IMR-90 (cell line): ENCODE measurements around the gene C12orf60. TPM values are rescaled to one million over a fixed set of nuclear protein-coding genes. Genes with fewer than 3 reads are reported as not detected.

ENCODE experiments used
- ATAC-seq: fragments of 200-7000 bp; cut with Tn5 transposase; 2 replicates; pipeline ENCODE4 v1.9.1; 2020; ENCODE audit warnings: low read depth, mild to moderate bottlenecking, moderate library complexity
- BruUV-seq: library from RNA; stranded (reverse); fragments of 400-500 nt; replicated peaks from 2 replicates; lab custom pipeline; 2021; lab: Mats Ljungman, UMichigan
- CTCF ChIA-PET: fragments of 300-600 bp; formaldehyde crosslinking; extraction: SDS; loops from one replicate; lab custom pipeline; 2021; ENCODE audit warnings: antibody characterized with exemption; lab: Yijun Ruan, JAX
- POLR2A ChIA-PET: fragments of 300-600 bp; sonication (Branson Sonifier 250); formaldehyde crosslinking; loops from one replicate; lab custom pipeline; 2022; ENCODE audit warnings: antibody characterized with exemption; ENCODE audit not compliant: unreplicated experiment; lab: Charles Lee
- DNase-seq: peaks from one replicate; pipeline ENCODE4 v3.0.0; 2013
- H2AFZ ChIP-seq: replicated peaks from 2 replicates; pipeline ENCODE3; 2013; ENCODE audit warnings: low read length, mild to moderate bottlenecking; ENCODE audit not compliant: poor library complexity
- H2AK5ac ChIP-seq: 2 replicates; pipeline ENCODE4 v1.6.1; 2013; ENCODE audit warnings: low read depth, low read length, inconsistent platforms
- H2AK9ac ChIP-seq: replicated peaks from 2 replicates; pipeline ENCODE3; 2013; ENCODE audit warnings: mild to moderate bottlenecking, low read depth, low read length, moderate library complexity; ENCODE audit not compliant: poor library complexity
- H2BK120ac ChIP-seq: 2 replicates; pipeline ENCODE4 v1.6.1; 2013; ENCODE audit warnings: low read depth, low read length, inconsistent platforms
- H2BK15ac ChIP-seq: 3 replicates; pipeline ENCODE4 v1.6.1; 2013; ENCODE audit warnings: low read depth, low read length, inconsistent platforms
- H2BK20ac ChIP-seq: 2 replicates; pipeline ENCODE4 v1.6.1; 2013; ENCODE audit warnings: low read depth, mild to moderate bottlenecking, inconsistent platforms, low read length, moderate library complexity
- H2BK5ac ChIP-seq: 2 replicates; pipeline ENCODE4 v1.6.1; 2013; ENCODE audit warnings: mild to moderate bottlenecking, low read depth, low read length, inconsistent platforms; ENCODE audit not compliant: poor library complexity, severe bottlenecking
- H3K14ac ChIP-seq: replicated peaks from 2 replicates; pipeline ENCODE4 v1.6.1; 2013; ENCODE audit warnings: low read depth, low read length, inconsistent platforms
- H3K18ac ChIP-seq: 2 replicates; pipeline ENCODE4 v1.6.1; 2013; ENCODE audit warnings: low read depth, low read length, control low read depth
- H3K23ac ChIP-seq: 2 replicates; pipeline ENCODE4 v1.6.1; 2013; ENCODE audit warnings: low read depth, low read length, inconsistent platforms
- H3K27ac ChIP-seq: 2 replicates; pipeline ENCODE4 v1.5.1; 2013; ENCODE audit warnings: mild to moderate bottlenecking, control low read depth, low read length; ENCODE audit not compliant: insufficient read depth
- H3K27me3 ChIP-seq: 2 replicates; pipeline ENCODE4 v1.6.1; 2013; ENCODE audit warnings: low read length; ENCODE audit not compliant: control insufficient read depth, insufficient read depth
- H3K36me3 ChIP-seq: 2 replicates; pipeline ENCODE4 v1.6.1; 2013; ENCODE audit warnings: low read length, mixed read lengths; ENCODE audit not compliant: control insufficient read depth, insufficient read depth
- H3K4ac ChIP-seq: 2 replicates; pipeline ENCODE4 v1.6.1; 2013; ENCODE audit warnings: low read depth, low read length, inconsistent platforms
- H3K4me1 ChIP-seq: 2 replicates; pipeline ENCODE4 v1.6.1; 2013; ENCODE audit warnings: low read length, mixed read lengths; ENCODE audit not compliant: control insufficient read depth, insufficient read depth
- H3K4me2 ChIP-seq: 2 replicates; pipeline ENCODE4 v1.6.1; 2013; ENCODE audit warnings: low read depth, mild to moderate bottlenecking, control low read depth, low read length, moderate library complexity
- H3K4me3 ChIP-seq: 2 replicates; pipeline ENCODE4 v1.5.1; 2013; ENCODE audit warnings: low read depth, mild to moderate bottlenecking, control low read depth, low read length, moderate library complexity; ENCODE audit not compliant: insufficient read depth
- H3K56ac ChIP-seq: 2 replicates; pipeline ENCODE4 v1.6.1; 2013; ENCODE audit warnings: low read length, inconsistent platforms; ENCODE audit not compliant: insufficient read depth; ENCODE audit errors: extremely low read depth
- H3K79me1 ChIP-seq, 2 experiments: 2 replicates each; pipeline ENCODE4 v1.6.1; 2013; ENCODE audit warnings: low read length in 2 of 2, inconsistent platforms in 1 of 2, low read depth in 1 of 2
- H3K9ac ChIP-seq: 2 replicates; pipeline ENCODE4 v1.6.1; 2013; ENCODE audit warnings: low read depth, low read length, control low read depth
- H3K9me1 ChIP-seq: 2 replicates; pipeline ENCODE4 v1.6.1; 2013; ENCODE audit warnings: low read length, inconsistent platforms; ENCODE audit not compliant: insufficient read depth
- H3K9me3 ChIP-seq: 2 replicates; pipeline ENCODE4 v1.6.1; 2013; ENCODE audit warnings: low read length; ENCODE audit not compliant: control insufficient read depth, insufficient read depth
- H4K20me1 ChIP-seq: 2 replicates; pipeline ENCODE4 v1.6.1; 2013; ENCODE audit warnings: low read length, inconsistent platforms; ENCODE audit not compliant: insufficient read depth
- H4K5ac ChIP-seq: 2 replicates; pipeline ENCODE4 v1.6.1; 2013; ENCODE audit warnings: mild to moderate bottlenecking, low read depth, low read length, control low read depth
- H4K8ac ChIP-seq, 2 experiments: 2 replicates each; pipeline ENCODE4 v1.6.1; 2013; ENCODE audit warnings: low read depth in 2 of 2, low read length in 2 of 2, control low read depth in 1 of 2, inconsistent platforms in 1 of 2
- H4K91ac ChIP-seq: 2 replicates; pipeline ENCODE4 v1.6.1; 2013; ENCODE audit warnings: low read depth, low read length, inconsistent platforms; ENCODE audit not compliant: insufficient read depth
- MAFK ChIP-seq: IDR thresholded peaks from 2 replicates; pipeline ENCODE4 v1.6.1; 2012; ENCODE audit warnings: low read depth, low read length, improper control_type of control experiment
- POLR2A ChIP-seq: IDR thresholded peaks from 2 replicates; pipeline ENCODE4 v1.6.1; 2012; ENCODE audit warnings: mild to moderate bottlenecking, low read depth, low read length
- WGBS, 2 experiments: methylation state at CpG; one replicate each; pipeline versions ENCODE4 v1.1.5 to v1.1.7; 2013; ENCODE audit warnings: missing lambda C conversion rate in 2 of 2; ENCODE audit not compliant: insufficient read length in 1 of 2; ENCODE audit errors: extremely low coverage in 2 of 2; 5-methylcytosine and 5-hydroxymethylcytosine counted together
- dilution Hi-C: fragments of 300-500 bp; cut with HindIII; formaldehyde crosslinking; loops from one replicate; pipeline ENCODE4 v1.14.3; 2018; ENCODE audit warnings: low sequenced_read_pairs; ENCODE audit not compliant: unreplicated experiment
- in situ Hi-C: fragments of 300-500 bp; cut with MboI; formaldehyde crosslinking; loops from 3 replicates; pipeline ENCODE4 v1.14.3; 2019; ENCODE audit warnings: low sequenced_read_pairs, inconsistent platforms, mixed read lengths
- intact Hi-C: fragments of 100-400 bp; cut with micrococcal nuclease; formaldehyde crosslinking; loops from 2 replicates; pipeline ENCODE4 v1.10.0; 2022
- polyA plus RNA-seq, 3 experiments: library from polyadenylated mRNA; depleted of rRNA; stranded (reverse); fragments of >200 nt; gene quantifications; 2 replicates each; pipeline ENCODE4 v1.2.3, GENCODE V29; 2012; ENCODE audit warnings: low replicate concordance in 1 of 3
- total RNA-seq: library from RNA; depleted of rRNA; stranded (reverse); fragments of >200 nt; gene quantifications from 2 replicates; pipeline ENCODE4 v1.2.3, GENCODE V29; 2012

The C12orf60 gene
- total and polyA plus RNA-seq, 2 of the 4 experiments (the other 2 are of a cell fraction) = 1.1 TPM

- peak overlapping the region; percentile 84 for H3K23ac ChIP-seq
- peak overlapping the region; percentile 79 to 82; a peak in 2 of 4 replicates for H4K8ac ChIP-seq
- peak overlapping the region; percentile 91 for H2AK9ac ChIP-seq
- H3K36me3 ChIP-seq = no peaks in the 10 kb centered on the region
- no peaks in the 10 kb centered on the region for H3K4me1 ChIP-seq
- H2BK120ac ChIP-seq = peak overlapping the region; percentile 17; the same call in 1 of the 2 replicates
- BruUV-seq = no TSS peak
- H3K4ac ChIP-seq = peak overlapping the region; percentile 86
- H3K27ac ChIP-seq = peak overlapping the region; percentile 76
- H3K14ac ChIP-seq = peak overlapping the region; percentile 84
- in situ Hi-C loops (no loop called here), intact Hi-C loops (no loop called here), dilution Hi-C loops (no loop called here)
- ATAC-seq (no peak), DNase-seq (peak; percentile 20)
- H3K4me3 ChIP-seq = peak overlapping the region; percentile 62
- TF ChIP-seq POLR2A (no peak), MAFK (no peak)
- no peaks in the 10 kb centered on the region; the same call in 1 of the 2 replicates for H4K20me1 ChIP-seq
- H4K91ac ChIP-seq = peak overlapping the region; percentile 79; the same call in 1 of the 2 replicates
- H3K9ac ChIP-seq = peak overlapping the region; percentile 76
- no peak overlapping the region for H2AK5ac ChIP-seq
- H2BK15ac ChIP-seq = no peak overlapping the region
- peak overlapping the region; percentile 29; the same call in 1 of the 2 replicates for H3K56ac ChIP-seq
- H3K9me1 ChIP-seq = no peaks in the 10 kb centered on the region
- CTCF ChIA-PET = no interaction called here
- H3K9me3 ChIP-seq = no peaks in the 10 kb centered on the region; the same call in 1 of the 2 replicates
- H2BK20ac ChIP-seq = no peak overlapping the region
- POLR2A ChIA-PET = interaction anchor here (1.1 kb wide), 1 partner anchor 137 kb away, joined by 3 read pairs; no protein-coding TSS in a partner anchor
- H3K79me1 ChIP-seq = peaks cover 0 to 32% of the 10 kb centered on the region in 2 experiments; a peak in 3 of 4 replicates
- H4K5ac ChIP-seq = peak overlapping the region; percentile 3; the same call in 1 of the 2 replicates
- H3K18ac ChIP-seq = no peak overlapping the region
- H2AFZ ChIP-seq = peak overlapping the region; percentile 92
- H3K4me2 ChIP-seq = peak overlapping the region; percentile 87
- WGBS, 2 experiments = 19% methylated on average over 4 of the region's 26 CpGs; no CpG with 5 or more reads in 1 of the 2 experiments
- H3K27me3 ChIP-seq = no peaks in the 10 kb centered on the region
- H2BK5ac ChIP-seq = peak overlapping the region; percentile 61
Measured at GRCh38 chr12:14769466-14769968, 34.0 kb upstream of the C12orf60 start.
